ENCODE data around the gene SARNP.
"Not testable (repeated sequence)": the region's sequence is repeated elsewhere in the genome, so short reads cannot be mapped to it uniquely, and the experiment has no call there.

Gene SARNP

GRCh38 chr12:55817345-55818139, at the start of gene SARNP, which contains the start of gene ORMDL2:
SARNP (minus strand) TSS chr12:55817724; CDS start chr12:55817701, 23 bp downstream.
ORMDL2 (plus strand) TSS chr12:55818041; CDS start chr12:55819000, 959 bp downstream.
- DNase-seq, result peak; percentile 88

- not testable (repeated sequence) for DNase-seq
Measured at GRCh38 chr12:55866454-55867004, 49.0 kb upstream of the SARNP start.

GRCh38 chr12:55865327-55865726, 47.8 kb upstream of the SARNP start:
- no peak for DNase-seq

GRCh38 chr12:55862931-55863330, 45.4 kb upstream of the SARNP start:
- DNase-seq, result not testable (repeated sequence)

GRCh38 chr12:55862286-55862685, 44.8 kb upstream of the SARNP start:
- no peak for DNase-seq

GRCh38 chr12:55861871-55862270, 44.3 kb upstream of the SARNP start:
- DNase-seq, result no peak

- DNase-seq, result no peak
Measured at GRCh38 chr12:55861396-55861795, 43.9 kb upstream of the SARNP start.

GRCh38 chr12:55852740-55853139, 35.2 kb upstream of the SARNP start:
- DNase-seq, result no peak

- no peak for DNase-seq
Measured at GRCh38 chr12:55850893-55851292, 33.4 kb upstream of the SARNP start.

- no peak for DNase-seq
Measured at GRCh38 chr12:55850401-55850800, 32.9 kb upstream of the SARNP start.

GRCh38 chr12:55849616-55850343, 32.3 kb upstream of the SARNP start:
- DNase-seq, result no peak

- DNase-seq, result no peak
Measured at GRCh38 chr12:55847603-55848291, 30.2 kb upstream of the SARNP start.

- DNase-seq, result no peak
Measured at GRCh38 chr12:55847033-55847432, 29.5 kb upstream of the SARNP start.

- DNase-seq, result no peak
Measured at GRCh38 chr12:55845785-55846496, 28.4 kb upstream of the SARNP start.

- no peak for DNase-seq
Measured at GRCh38 chr12:55845361-55845760, 27.8 kb upstream of the SARNP start.

- DNase-seq, result no peak
Measured at GRCh38 chr12:55844961-55845360, 27.4 kb upstream of the SARNP start.

- DNase-seq, result no peak
Measured at GRCh38 chr12:55843431-55843830, 25.9 kb upstream of the SARNP start.

- no peak for DNase-seq
Measured at GRCh38 chr12:55842681-55843429, 25.3 kb upstream of the SARNP start, which contains the start of gene MMP19. MMP19 (minus strand) TSS chr12:55842936; CDS start chr12:55842830, 106 bp downstream.

- DNase-seq, result no peak
Measured at GRCh38 chr12:55840581-55841351, 23.2 kb upstream of the SARNP start.

- no peak for DNase-seq
Measured at GRCh38 chr12:55839345-55840140, 22.0 kb upstream of the SARNP start.

All from stimulated activated CD4-positive, alpha-beta T cell treated with anti-CD3 and anti-CD28 coated beads, Interleukin-12 subunit alpha, Interleukin-12 subunit beta, amount 100 ng/mL, for 4 hours (primary cell).